Activated naive CD8-positive, alpha-beta T cell treated with anti-CD3 and anti-CD28 coated beads, Interleukin-2, amount 10 ng/mL, durations not matched to agents 7 days and 5 days (primary cell): ENCODE results near the gene CPB2. TPM values are rescaled to one million over a fixed set of nuclear protein-coding genes. Genes with fewer than 3 reads are reported as not detected.

Experiments used
- ATAC-seq: fragments of 150-1000 bp; cut with Tn5 transposase; one replicate; pipeline ENCODE4 v1.10.0; 2021; ENCODE audit warnings: low read depth, moderate library complexity
- POLR2A ChIA-PET: fragments of 350-600 bp; sonication (Branson Sonifier 250); formaldehyde crosslinking; loops from one replicate; lab custom pipeline; 2021; ENCODE audit warnings: antibody characterized with exemption; lab: Charles Lee
- DNase-seq: peaks from one replicate; pipeline ENCODE4 v3.0.0; 2021
- H3K27ac Mint-ChIP-seq: one replicate; pipeline ENCODE4 v1.8.0; 2022; ENCODE audit warnings: mild to moderate bottlenecking, mixed read lengths
- H3K27me3 Mint-ChIP-seq: one replicate; pipeline ENCODE4 v1.8.0; 2022; ENCODE audit warnings: mild to moderate bottlenecking, moderate library complexity, mixed read lengths
- H3K36me3 Mint-ChIP-seq: one replicate; pipeline ENCODE4 v1.8.0; 2021; ENCODE audit warnings: mild to moderate bottlenecking, mixed read lengths
- H3K4me1 Mint-ChIP-seq: one replicate; pipeline ENCODE4 v1.8.0; 2021; ENCODE audit warnings: mixed read lengths
- H3K4me3 Mint-ChIP-seq: one replicate; pipeline ENCODE4 v1.8.0; 2022; ENCODE audit warnings: mild to moderate bottlenecking, moderate library complexity, mixed read lengths
- H3K9me3 Mint-ChIP-seq: one replicate; pipeline ENCODE4 v1.8.0; 2021; ENCODE audit warnings: mixed read lengths
- total RNA-seq, 2 experiments: library from RNA; stranded (reverse); gene quantifications; one replicate each; pipeline ENCODE4 v1.2.3, GENCODE V29; 2021

CPB2 gene
- total RNA-seq, 2 experiments from 2014 or later, result not detected

- Mint-ChIP-seq H3K9me3 (peaks cover 3% of the 10 kb centered on the region), H3K27ac (no peak overlapping the region), H3K27me3 (peaks cover 5% of the 10 kb centered on the region), H3K4me1 (peaks cover 6% of the 10 kb centered on the region), H3K4me3 (no peak overlapping the region), H3K36me3 (no peaks in the 10 kb centered on the region)
- POLR2A ChIA-PET, result no interaction called here
- DNase-seq, result no peak
- ATAC-seq, result no peak
Observed at GRCh38 chr13:46077265-46077664, 27.6 kb downstream of the CPB2 start.

GRCh38 chr13:46076827-46077226 is 28.0 kb downstream of the CPB2 start:
- H3K9me3 Mint-ChIP-seq, result peaks cover 3% of the 10 kb centered on the region
- no peak for DNase-seq
- H3K4me1 Mint-ChIP-seq, result peaks cover 6% of the 10 kb centered on the region
- H3K27me3 Mint-ChIP-seq, result peaks cover 5% of the 10 kb centered on the region
- H3K4me3 Mint-ChIP-seq, result no peak overlapping the region
- H3K27ac Mint-ChIP-seq, result no peak overlapping the region
- no peaks in the 10 kb centered on the region for H3K36me3 Mint-ChIP-seq
- ATAC-seq, result no peak
- POLR2A ChIA-PET, result no interaction called here

GRCh38 chr13:46075811-46076210 is 29.0 kb downstream of the CPB2 start:
- POLR2A ChIA-PET, result no interaction called here
- ATAC-seq (no peak), DNase-seq (no peak)
- H3K36me3 Mint-ChIP-seq, result no peaks in the 10 kb centered on the region
- peaks cover 3% of the 10 kb centered on the region for H3K9me3 Mint-ChIP-seq
- peaks cover 6% of the 10 kb centered on the region for H3K4me1 Mint-ChIP-seq
- no peak overlapping the region for H3K4me3 Mint-ChIP-seq
- H3K27ac Mint-ChIP-seq, result no peak overlapping the region
- H3K27me3 Mint-ChIP-seq, result peaks cover 5% of the 10 kb centered on the region

- Mint-ChIP-seq H3K4me1 (no peaks in the 10 kb centered on the region), H3K4me3 (no peak overlapping the region), H3K27ac (no peak overlapping the region), H3K36me3 (no peaks in the 10 kb centered on the region), H3K9me3 (no peaks in the 10 kb centered on the region), H3K27me3 (peaks cover 10% of the 10 kb centered on the region)
- POLR2A ChIA-PET, result no interaction called here
- ATAC-seq, result no peak
- DNase-seq, result no peak
Observed at GRCh38 chr13:46071590-46072249, 33.1 kb downstream of the CPB2 start.

- H3K27me3 Mint-ChIP-seq, result peaks cover 7% of the 10 kb centered on the region
- ATAC-seq (no peak), DNase-seq (no peak)
- no peaks in the 10 kb centered on the region for H3K4me1 Mint-ChIP-seq
- no peaks in the 10 kb centered on the region for H3K9me3 Mint-ChIP-seq
- no peak overlapping the region for H3K4me3 Mint-ChIP-seq
- H3K36me3 Mint-ChIP-seq, result no peaks in the 10 kb centered on the region
- H3K27ac Mint-ChIP-seq, result no peak overlapping the region
- POLR2A ChIA-PET, result no interaction called here
Observed at GRCh38 chr13:46063292-46063691, 41.5 kb downstream of the CPB2 start.

GRCh38 chr13:46062185-46062584 is 42.6 kb downstream of the CPB2 start:
- Mint-ChIP-seq H3K9me3 (no peaks in the 10 kb centered on the region), H3K36me3 (no peaks in the 10 kb centered on the region), H3K4me3 (no peak overlapping the region), H3K27me3 (peaks cover 4% of the 10 kb centered on the region), H3K4me1 (no peaks in the 10 kb centered on the region), H3K27ac (no peak overlapping the region)
- POLR2A ChIA-PET, result no interaction called here
- ATAC-seq, result no peak
- no peak for DNase-seq

GRCh38 chr13:46059405-46059804 is 45.4 kb downstream of the CPB2 start:
- no peak for DNase-seq
- Mint-ChIP-seq H3K27ac (no peak overlapping the region), H3K36me3 (no peaks in the 10 kb centered on the region), H3K4me1 (no peaks in the 10 kb centered on the region), H3K4me3 (no peak overlapping the region), H3K9me3 (no peaks in the 10 kb centered on the region), H3K27me3 (peaks cover 2% of the 10 kb centered on the region)
- POLR2A ChIA-PET, result no interaction called here
- no peak for ATAC-seq

- ATAC-seq (no peak), DNase-seq (no peak)
- Mint-ChIP-seq H3K36me3 (no peaks in the 10 kb centered on the region), H3K4me3 (no peak overlapping the region), H3K27me3 (peaks cover 6% of the 10 kb centered on the region), H3K9me3 (no peaks in the 10 kb centered on the region), H3K4me1 (peaks cover 6% of the 10 kb centered on the region), H3K27ac (no peak overlapping the region)
- POLR2A ChIA-PET, result interaction anchor here (0.6 kb wide), 1 partner anchor 596 kb away, joined by 3 read pairs; no protein-coding TSS in a partner anchor
Observed at GRCh38 chr13:46058268-46058667, 46.6 kb downstream of the CPB2 start.

GRCh38 chr13:46057256-46058015 is 47.4 kb downstream of the CPB2 start:
- Mint-ChIP-seq H3K27me3 (peaks cover 6% of the 10 kb centered on the region), H3K36me3 (no peaks in the 10 kb centered on the region), H3K27ac (no peak overlapping the region), H3K9me3 (no peaks in the 10 kb centered on the region), H3K4me3 (no peak overlapping the region), H3K4me1 (peaks cover 9% of the 10 kb centered on the region)
- ATAC-seq (no peak), DNase-seq (no peak)
- POLR2A ChIA-PET, result no interaction called here

GRCh38 chr13:46053162-46054012 is 51.4 kb downstream of the CPB2 start:
- DNase-seq (no peak), ATAC-seq (no peak)
- no peaks in the 10 kb centered on the region for H3K9me3 Mint-ChIP-seq
- POLR2A ChIA-PET, result interaction anchor here (1.4 to 1.9 kb wide), 4 partner anchors 56 to 242 kb away, joined by 3 to 7 read pairs (median 4); no protein-coding TSS in a partner anchor
- H3K4me1 Mint-ChIP-seq, result peaks cover 28% of the 10 kb centered on the region
- H3K36me3 Mint-ChIP-seq, result peaks cover 2% of the 10 kb centered on the region
- peak overlapping the region; percentile 98 for H3K27ac Mint-ChIP-seq
- peak overlapping the region; percentile 89 for H3K4me3 Mint-ChIP-seq
- peaks cover 6% of the 10 kb centered on the region for H3K27me3 Mint-ChIP-seq

- POLR2A ChIA-PET, result interaction anchor here (0.6 to 1.9 kb wide), 8 partner anchors 57 to 243 kb away, joined by 3 to 7 read pairs (median 4); partner anchors contain the start of gene LRRC63
- Mint-ChIP-seq H3K9me3 (no peaks in the 10 kb centered on the region), H3K4me3 (peak within 1 kb of the TSS; percentile 89), H3K4me1 (peaks cover 32% of the 10 kb centered on the region), H3K27ac (peak within 1 kb of the TSS; percentile 98), H3K27me3 (peaks cover 6% of the 10 kb centered on the region), H3K36me3 (peaks cover 2% of the 10 kb centered on the region)
- ATAC-seq (peak; percentile 99), DNase-seq (peak; percentile 86)
Observed at GRCh38 chr13:46052319-46053161, 52.3 kb downstream of the CPB2 start, which contains the start of gene ZC3H13. TSS of gene ZC3H13 (minus strand) at chr13:46052746. CDS start at chr13:46045507, 7,239 bp downstream.

- peak overlapping the region; percentile 89 for H3K4me3 Mint-ChIP-seq
- no peaks in the 10 kb centered on the region for H3K9me3 Mint-ChIP-seq
- peak overlapping the region; percentile 98 for H3K27ac Mint-ChIP-seq
- H3K27me3 Mint-ChIP-seq, result peaks cover 6% of the 10 kb centered on the region
- H3K36me3 Mint-ChIP-seq, result peaks cover 2% of the 10 kb centered on the region
- ATAC-seq, result peak; percentile 4
- peaks cover 34% of the 10 kb centered on the region for H3K4me1 Mint-ChIP-seq
- DNase-seq, result no peak
- POLR2A ChIA-PET, result interaction anchor here (0.6 to 1.9 kb wide), 8 partner anchors 58 to 244 kb away, joined by 3 to 7 read pairs (median 4); partner anchors contain the start of gene LRRC63
Observed at GRCh38 chr13:46051968-46052318, 52.9 kb downstream of the CPB2 start.
